ENCODE results near the gene RFX5.
A peak's percentile ranks its signal among the peaks of the same experiment; 100 is the strongest.
"Not testable (repeated sequence)": the region's sequence is repeated elsewhere in the genome, so short reads cannot be mapped to it uniquely, and the experiment has no call there.

The RFX5 gene

GRCh38 chr1:151361883-151362282, 14.8 kb upstream of the RFX5 start:
- DNase-seq, result no peak

- DNase-seq, result no peak
Measured at GRCh38 chr1:151356696-151357095, 9.6 kb upstream of the RFX5 start.

- DNase-seq, result no peak
Measured at GRCh38 chr1:151352021-151352718, 5.1 kb upstream of the RFX5 start.

GRCh38 chr1:151350323-151350722, 3.3 kb upstream of the RFX5 start:
- DNase-seq, result not testable (repeated sequence)

GRCh38 chr1:151347523-151348246, 633 bp upstream of the RFX5 start:
- no peak for DNase-seq

GRCh38 chr1:151346082-151346768, 827 bp downstream of the RFX5 start:
- no peak for DNase-seq

GRCh38 chr1:151344291-151344690, 2.8 kb downstream of the RFX5 start:
- no peak for DNase-seq

- no peak for DNase-seq
Measured at GRCh38 chr1:151343587-151343986, 3.5 kb downstream of the RFX5 start.

- no peak for DNase-seq
Measured at GRCh38 chr1:151342569-151342968, 4.5 kb downstream of the RFX5 start.

GRCh38 chr1:151342021-151342420, 5.0 kb downstream of the RFX5 start:
- no peak for DNase-seq

GRCh38 chr1:151340870-151341754, 5.9 kb downstream of the RFX5 start:
- no peak for DNase-seq

GRCh38 chr1:151336556-151336955, 10.5 kb downstream of the RFX5 start:
- no peak for DNase-seq

GRCh38 chr1:151334822-151335221, 12.2 kb downstream of the RFX5 start:
- no peak for DNase-seq

GRCh38 chr1:151327903-151328674, 19.0 kb downstream of the RFX5 start:
- DNase-seq, result peak; percentile 62

- DNase-seq, result peak; percentile 86
Measured at GRCh38 chr1:151327223-151327902, 19.7 kb downstream of the RFX5 start, which contains the start of gene PI4KB. Gene PI4KB (minus strand): TSS chr1:151327416. CDS start chr1:151316481, 10,935 bp downstream.

- no peak for DNase-seq
Measured at GRCh38 chr1:151326619-151327222, 20.3 kb downstream of the RFX5 start.

- DNase-seq, result no peak
Measured at GRCh38 chr1:151325646-151326429, 21.2 kb downstream of the RFX5 start.

- no peak for DNase-seq
Measured at GRCh38 chr1:151325231-151325630, 21.8 kb downstream of the RFX5 start.

- no peak for DNase-seq
Measured at GRCh38 chr1:151324390-151324930, 22.6 kb downstream of the RFX5 start.

- no peak for DNase-seq
Measured at GRCh38 chr1:151318975-151319374, 28.1 kb downstream of the RFX5 start.
